HG02852 (cell line): ENCODE measurements around the gene STH.

Experiments
- ATAC-seq: cut with Tn5 transposase; IDR thresholded peaks from one replicate; pipeline ENCODE4 v1.9.1; 2021; ENCODE audit warnings: mild to moderate bottlenecking, moderate library complexity; ENCODE audit not compliant: unreplicated experiment

The STH gene

DNA sequence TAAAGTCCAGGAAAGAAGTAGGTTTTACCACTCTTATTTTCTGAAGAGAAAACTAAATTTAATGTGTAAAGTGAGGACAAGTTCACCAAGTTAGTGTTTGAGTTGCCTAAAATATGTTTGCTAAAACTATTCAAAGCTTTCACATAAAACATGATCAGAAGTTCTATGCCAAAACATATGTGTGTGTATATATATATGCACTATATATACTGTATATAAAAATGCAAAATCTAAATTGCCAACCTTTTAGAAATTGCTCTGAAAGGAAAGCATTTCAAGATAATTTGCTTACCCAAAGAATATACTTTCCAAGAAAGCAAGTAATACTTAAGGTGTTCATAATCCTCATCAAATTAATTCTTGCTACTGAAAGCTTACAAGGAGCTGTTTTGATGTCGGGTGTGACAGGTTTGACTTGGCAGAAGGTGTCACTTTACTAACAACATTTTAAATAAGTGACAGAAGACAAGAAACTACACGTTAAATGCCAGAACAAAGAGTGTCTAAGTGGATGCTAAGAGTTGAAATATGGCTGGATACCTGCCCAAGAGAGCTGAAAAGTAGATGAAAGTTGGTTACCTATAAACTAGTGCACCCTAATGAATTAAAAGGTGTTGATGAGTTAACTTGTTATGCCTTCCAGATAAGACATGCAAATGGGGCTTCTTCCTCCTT lies 32.3 kb upstream of the STH start:
- no peak for ATAC-seq

DNA sequence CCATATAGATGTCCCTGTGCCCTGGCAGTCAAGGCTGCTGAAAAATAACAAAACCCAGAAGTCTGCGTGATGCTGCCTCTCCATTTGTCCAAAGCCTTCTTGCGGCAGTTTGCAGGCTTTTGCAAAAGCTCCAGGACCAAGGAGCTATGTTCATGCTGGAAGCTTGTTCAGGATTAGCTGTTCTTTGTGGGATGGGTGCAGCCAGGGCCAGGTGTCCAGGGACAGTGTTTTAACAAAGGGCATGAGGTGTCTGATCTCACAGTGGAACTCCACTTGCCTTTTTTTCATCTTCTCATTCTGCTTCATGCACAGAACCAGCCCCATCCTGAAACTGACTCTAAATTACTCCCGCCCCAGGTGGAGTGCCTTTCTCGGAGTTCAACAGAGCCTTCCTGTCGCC lies 31.7 kb upstream of the STH start:
- ATAC-seq = no peak

DNA sequence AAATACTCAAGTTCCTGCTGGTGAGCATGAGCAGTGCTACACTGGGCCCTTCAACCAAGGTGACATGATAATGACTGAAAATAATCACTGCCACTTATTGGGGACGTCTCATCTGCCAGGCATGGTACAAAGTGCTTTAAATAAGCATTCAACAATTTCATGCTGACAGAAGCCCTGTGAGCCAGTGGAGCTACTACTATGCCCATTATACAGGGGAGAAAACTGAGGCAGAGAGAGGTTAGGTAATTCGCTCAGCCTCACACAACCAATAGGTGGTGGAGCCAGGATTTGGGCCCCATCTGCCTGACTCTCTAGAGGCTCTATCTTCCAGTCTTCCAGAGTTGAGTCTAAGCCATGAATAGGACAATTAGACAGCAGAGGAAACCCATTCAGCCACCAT lies 30.3 kb upstream of the STH start:
- no peak for ATAC-seq

DNA sequence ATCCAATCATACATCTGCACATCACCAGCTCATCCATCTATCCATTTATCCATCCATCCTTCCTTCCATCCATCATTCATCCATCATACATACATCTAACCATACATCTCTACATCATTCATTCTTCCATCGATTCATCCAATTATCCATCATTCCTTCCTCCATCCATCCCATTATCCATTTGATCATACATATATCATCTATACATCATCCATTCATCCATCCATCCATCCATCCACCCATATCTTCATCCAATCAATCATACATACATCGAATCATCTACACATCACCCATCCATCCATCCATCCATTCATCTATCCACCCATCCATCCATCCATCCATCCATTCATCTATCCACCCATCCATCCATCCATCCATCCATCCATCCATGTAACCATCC lies 29.3 kb upstream of the STH start:
- ATAC-seq = no peak

DNA sequence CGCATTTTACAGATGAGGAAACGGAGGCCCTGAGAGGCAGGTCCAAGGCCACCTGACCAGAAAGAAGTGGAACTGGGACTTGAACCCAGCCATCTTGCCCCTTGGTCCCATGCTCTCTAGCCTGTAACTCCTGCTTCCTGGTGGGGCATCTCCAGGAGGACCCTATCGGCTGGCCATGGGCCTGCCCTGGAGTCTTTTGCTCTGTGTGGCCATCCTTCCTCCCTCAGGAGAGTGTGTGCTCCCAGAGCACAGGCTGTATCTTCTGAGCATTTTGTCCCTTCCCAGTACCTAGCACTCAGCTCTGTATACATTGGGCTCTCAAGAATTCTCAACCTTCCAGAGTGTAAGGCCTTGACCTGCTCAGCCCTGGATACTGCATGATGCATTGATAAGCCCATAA lies 28.4 kb upstream of the STH start:
- ATAC-seq = no peak

DNA sequence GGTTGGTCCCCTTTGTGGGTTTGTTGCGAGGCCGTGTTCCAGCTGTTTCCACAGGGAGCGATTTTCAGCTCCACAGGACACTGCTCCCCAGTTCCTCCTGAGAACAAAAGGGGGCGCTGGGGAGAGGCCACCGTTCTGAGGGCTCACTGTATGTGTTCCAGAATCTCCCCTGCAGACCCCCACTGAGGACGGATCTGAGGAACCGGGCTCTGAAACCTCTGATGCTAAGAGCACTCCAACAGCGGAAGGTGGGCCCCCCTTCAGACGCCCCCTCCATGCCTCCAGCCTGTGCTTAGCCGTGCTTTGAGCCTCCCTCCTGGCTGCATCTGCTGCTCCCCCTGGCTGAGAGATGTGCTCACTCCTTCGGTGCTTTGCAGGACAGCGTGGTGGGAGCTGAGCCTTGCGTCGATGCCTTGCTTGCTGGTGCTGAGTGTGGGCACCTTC lies 27.3 kb upstream of the STH start:
- no peak for ATAC-seq

DNA sequence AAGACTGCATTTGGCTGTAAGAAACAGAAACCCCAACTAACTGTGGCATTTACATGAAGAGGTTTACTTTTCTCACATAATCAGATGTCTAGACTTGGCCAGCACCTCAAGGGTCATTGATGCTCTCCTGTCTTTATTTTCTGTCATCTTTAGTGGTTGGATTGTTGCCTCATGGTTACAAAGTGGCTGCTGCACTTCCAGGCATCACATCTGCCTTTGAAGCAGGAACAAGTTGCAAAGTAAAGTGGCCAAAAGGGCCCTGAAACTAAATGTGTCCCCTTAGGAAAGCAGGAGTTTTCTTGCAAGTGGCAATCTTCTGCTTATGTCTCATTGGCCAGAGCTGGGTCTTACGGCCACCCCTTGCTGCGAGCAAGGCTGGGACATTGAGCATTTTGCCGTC lies 26.5 kb upstream of the STH start:
- ATAC-seq = no peak

DNA sequence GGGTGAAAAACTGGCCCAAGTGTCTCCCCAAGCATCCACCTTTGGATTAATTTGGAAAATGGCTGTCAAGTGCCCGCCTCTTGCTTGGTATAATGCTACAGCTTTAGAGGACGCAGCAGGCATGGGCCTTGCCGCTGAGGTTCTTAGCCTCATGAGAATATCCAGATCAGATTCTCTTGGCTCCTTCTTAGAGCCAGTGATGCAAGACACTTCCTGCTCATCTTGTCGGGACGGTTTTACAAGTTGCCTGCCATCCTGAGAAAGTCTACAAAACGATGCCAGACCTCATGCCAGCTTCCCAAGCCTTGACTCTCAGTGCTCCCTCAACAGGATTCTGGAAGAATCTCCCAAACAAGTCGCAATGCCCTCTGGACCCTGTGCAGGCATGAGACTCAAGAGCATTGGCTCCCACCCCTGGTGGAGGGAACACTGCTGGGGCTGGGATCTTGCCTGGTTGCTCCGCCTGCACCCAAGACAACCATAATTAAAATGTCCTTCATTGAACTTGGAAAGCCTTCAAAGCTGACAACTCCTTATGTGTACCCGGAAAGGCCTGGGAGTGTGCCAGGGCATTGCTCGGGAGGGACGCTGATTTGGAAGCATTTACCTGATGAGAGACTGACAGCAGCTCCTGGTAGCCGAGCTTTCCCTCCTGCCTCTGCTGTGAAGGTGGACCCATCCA lies 25.8 kb upstream of the STH start:
- no peak for ATAC-seq

DNA sequence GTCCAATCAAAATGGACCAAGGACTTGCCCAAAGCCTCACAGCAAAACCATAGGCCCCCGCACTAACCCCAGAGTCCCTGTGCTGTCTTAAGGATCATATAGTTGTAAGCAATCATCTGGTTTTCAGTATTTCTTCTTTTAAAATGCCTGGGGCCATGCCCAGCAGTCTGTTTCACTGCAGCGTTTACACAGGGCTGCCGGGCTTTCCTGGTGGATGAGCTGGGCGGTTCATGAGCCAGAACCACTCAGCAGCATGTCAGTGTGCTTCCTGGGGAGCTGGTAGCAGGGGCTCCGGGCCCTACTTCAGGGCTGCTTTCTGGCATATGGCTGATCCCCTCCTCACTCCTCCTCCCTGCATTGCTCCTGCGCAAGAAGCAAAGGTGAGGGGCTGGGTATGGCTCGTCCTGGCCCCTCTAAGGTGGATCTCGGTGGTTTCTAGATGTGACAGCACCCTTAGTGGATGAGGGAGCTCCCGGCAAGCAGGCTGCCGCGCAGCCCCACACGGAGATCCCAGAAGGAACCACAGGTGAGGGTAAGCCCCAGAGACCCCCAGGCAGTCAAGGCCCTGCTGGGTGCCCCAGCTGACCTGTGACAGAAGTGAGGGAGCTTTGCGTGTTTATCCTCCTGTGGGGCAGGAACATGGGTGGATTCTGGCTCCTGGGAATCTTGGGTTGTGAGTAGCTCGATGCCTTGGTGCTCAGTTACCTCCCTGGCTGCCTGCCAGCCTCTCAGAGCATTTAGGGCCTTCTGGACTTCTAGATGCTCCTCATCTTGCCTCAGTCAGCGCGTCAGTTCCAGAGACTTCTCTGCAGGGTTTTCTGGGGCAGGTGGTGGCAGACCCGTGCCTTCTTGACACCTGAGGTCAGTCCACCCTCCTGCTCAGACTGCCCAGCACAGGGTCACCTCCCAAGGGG lies 24.8 kb upstream of the STH start:
- no peak for ATAC-seq

DNA sequence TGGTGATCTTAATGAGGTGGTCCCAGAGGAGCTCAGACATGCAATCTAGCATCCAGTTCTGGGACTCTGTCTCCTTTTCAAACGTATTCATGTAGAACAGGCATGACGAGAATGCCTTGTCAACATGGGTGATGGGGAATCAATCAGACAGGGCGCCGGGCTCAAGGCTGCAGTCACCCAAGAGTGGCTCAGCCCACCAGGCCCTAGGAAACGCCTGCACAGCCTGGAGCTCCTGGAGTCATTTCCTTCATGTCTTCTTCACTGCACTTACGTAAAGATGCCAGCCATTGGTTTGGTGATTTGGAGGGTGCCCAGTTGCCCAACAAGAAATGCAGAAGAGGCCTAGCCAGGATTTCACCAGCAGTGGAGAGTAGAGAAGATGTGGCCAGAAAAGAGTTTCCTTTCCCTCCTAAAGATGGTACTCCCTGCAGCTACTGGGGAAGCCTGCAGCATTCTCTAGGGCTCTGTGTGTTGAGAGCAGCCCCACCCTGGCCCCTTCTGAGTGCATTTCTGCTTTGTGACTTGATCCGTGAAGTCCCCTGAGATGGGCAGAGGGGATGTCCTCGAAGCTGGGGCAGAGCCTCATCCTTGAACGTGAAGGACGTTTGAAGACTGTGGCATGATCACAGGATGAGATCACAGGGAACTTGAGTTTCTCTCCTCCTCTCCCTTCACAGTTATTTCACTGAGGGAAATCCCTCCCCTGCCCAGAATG lies 24.0 kb upstream of the STH start:
- no peak for ATAC-seq

DNA sequence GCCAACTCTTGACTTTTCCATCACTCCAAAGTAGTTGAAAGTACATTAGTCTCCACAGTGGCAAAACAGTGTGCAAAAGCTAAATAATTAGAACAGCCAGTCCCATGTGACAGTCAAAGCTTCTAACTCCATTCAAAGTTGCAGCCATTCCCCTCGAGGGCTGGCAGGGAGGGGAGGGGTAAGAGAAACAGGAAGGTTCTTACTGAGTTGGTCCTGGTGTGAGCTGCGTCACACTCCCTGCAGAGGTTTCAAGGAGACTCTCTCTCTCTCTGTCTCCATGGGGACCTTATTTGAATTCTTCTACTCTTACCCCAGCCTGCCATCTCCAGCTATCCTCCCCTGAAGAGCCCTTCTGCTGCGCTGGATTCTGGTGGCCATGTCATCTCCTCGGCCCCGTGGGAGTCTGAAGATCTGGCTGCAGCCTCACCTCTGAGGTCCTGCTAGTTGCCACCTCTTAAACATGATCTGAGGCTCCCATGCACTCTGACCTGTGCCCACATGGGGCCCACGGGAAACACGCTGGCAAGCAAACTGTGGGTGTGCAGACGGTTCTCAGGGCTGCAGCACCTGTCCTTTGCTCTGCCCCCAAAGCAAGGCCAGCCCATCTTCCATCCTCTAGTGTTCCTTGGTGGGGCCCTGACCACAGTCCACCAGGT lies 23.3 kb upstream of the STH start:
- no peak for ATAC-seq

DNA sequence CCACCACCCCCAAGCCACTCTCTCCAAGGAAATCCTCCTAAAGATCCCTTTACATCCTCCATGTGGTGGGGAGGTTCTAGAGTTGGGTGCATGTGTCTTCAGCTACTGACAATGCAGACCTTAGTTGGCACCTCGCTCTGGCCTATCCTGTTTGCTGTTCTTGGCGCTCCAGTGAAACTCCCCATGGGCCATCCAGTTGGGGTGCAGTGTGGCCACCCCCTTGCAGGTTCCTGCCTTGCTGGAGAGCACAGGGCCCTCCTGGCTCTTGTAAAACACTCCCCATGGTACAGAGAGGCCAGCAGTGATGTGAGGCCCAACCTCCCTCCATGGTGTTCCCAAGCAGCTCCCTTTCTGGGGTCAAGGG lies 22.7 kb upstream of the STH start:
- no peak for ATAC-seq

DNA sequence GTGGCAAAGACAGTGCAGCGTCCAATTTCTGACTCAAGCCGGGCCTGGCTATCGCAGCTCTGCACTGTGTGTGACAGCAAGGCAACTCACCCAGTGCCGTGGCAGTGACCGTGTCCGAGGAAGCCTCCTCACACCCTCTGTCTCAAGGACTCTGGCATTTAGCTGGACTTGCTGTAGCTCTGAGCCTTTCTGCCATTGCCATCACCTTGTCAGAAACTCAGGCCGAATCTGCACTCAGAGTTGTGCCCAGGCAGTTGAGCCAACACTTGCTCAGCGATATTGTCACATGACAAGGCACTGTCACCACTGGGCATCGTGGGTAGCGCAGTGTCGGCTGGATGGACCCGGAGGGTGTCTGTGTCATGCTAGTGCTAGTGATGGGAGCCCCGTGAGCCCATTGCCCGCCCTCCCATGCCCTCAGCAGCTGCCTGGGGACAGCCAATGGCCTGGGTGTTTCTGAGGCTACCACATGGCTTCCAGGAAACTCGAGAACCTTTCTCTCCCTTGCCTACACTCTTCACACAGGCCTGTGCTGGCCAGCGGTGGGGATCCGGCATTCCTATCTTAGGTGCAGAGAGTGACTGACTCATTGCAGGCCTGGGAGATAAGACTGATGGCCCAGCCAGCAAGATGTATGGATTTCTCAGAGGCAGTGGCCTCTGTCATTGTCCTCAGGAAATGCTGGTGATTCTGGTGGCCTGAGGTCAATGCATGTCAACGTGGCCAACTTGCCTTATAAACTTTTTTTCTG lies 22.1 kb upstream of the STH start:
- no peak for ATAC-seq

DNA sequence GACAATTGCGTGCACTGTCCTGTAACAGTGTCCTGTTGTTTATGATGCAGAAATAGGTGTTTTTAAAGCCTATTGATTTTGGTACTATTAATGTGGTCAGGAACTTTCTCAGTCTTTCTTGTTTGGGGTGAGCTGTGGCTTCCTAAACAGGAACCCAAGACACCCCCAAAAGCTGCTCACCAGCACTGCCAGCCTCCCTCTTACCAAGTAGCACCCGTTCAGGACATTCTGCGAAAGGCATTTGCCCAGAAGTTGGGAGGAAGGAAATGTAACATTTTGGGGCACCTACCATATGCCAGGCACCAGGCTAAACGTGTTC lies 21.6 kb upstream of the STH start:
- no peak for ATAC-seq

DNA sequence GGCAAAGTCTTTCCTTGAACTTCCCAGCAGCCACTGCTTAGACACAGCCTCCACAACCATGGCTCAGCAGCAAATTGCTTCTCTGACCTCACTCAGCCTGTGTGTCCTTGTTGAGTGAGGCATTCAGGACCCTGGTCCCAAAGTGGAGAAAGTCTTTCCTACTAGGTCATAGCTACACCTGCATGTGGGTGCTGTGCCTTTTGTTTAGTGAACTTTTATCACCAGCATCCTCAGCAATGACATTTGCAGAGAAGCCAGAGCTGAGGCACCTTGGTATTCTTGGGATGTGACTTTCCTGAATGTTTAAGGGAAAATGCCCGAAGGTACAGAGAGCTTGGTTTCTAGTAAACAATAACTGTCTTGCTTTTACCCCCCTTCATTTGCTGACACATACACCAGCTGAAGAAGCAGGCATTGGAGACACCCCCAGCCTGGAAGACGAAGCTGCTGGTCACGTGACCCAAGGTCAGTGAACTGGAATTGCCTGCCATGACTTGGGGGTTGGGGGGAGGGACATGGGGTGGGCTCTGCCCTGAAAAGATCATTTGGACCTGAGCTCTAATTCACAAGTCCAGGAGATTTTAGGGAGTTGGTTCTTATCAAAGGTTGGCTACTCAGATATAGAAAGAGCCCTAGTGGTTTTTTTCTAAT lies 20.9 kb upstream of the STH start:
- ATAC-seq = no peak

DNA sequence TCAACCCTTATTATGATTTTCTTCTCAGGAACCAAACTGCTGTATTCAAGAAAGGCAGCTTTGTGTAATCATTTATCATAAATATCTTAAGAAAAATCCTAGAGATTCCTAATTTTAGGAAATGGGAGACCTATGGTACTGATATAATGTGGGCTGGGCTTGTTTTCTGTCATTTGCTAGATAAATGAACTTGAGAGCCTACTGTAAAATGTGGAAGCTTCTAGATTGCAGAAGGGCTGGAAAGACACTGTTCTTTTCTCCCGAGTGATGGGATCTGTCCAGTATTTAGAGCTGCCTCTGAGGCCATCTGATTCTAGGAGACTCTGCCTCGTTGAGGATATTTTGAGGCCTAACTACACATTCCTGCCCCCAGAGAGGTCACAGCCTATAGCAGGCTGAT lies 19.9 kb upstream of the STH start:
- no peak for ATAC-seq

DNA sequence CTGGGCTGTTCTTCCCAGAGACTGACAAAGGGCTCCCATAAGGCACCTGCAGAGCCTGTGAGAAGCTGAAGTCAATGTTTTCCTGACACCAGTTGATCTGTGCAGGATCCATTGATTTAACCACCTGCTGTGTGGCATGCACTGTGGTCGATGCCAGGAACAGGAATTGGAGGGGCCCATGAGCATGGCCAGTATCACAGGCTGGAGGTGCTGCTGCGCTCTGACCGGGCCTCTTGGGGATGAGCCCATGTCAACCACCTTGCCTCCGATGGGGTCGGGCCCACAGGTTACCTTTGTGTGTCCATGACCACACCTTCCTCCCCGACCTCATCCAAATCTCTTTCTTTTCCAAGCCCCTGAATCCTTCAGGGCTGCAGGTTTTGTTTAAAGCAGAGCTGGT lies 18.2 kb upstream of the STH start:
- no peak for ATAC-seq

DNA sequence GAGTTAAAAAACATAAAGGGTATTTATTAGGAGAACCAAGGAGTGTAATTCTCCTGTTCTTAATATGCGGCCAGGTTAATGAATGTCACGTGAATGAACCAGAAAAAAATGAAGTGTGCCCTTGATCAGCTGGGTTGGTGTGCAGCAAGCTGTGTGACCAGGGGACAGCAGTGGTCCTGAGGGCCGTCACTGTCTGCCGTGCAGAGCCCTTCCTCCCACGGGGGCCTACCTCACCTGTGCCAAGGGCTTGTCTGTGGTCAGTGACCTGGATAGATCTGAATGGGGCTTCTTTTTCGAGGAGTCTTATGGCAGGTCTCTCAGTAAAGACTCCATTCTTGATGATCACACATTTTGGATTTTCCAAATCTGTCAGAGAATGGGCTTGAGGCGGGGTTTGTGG lies 17.7 kb upstream of the STH start:
- no peak for ATAC-seq

DNA sequence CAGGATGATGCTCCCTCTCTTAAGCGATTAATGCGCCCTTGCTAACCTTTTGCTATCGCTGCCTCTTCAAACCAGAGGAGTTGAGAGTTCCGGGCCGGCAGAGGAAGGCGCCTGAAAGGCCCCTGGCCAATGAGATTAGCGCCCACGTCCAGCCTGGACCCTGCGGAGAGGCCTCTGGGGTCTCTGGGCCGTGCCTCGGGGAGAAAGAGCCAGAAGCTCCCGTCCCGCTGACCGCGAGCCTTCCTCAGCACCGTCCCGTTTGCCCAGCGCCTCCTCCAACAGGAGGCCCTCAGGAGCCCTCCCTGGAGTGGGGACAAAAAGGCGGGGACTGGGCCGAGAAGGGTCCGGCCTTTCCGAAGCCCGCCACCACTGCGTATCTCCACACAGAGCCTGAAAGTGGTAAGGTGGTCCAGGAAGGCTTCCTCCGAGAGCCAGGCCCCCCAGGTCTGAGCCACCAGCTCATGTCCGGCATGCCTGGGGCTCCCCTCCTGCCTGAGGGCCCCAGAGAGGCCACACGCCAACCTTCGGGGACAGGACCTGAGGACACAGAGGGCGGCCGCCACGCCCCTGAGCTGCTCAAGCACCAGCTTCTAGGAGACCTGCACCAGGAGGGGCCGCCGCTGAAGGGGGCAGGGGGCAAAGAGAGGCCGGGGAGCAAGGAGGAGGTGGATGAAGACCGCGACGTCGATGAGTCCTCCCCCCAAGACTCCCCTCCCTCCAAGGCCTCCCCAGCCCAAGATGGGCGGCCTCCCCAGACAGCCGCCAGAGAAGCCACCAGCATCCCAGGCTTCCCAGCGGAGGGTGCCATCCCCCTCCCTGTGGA lies 16.0 kb upstream of the STH start:
- no peak for ATAC-seq
